GM19025 (cell line): ENCODE results near the gene CRYGD.

Experiments
- ATAC-seq: cut with Tn5 transposase; IDR thresholded peaks from one replicate; pipeline ENCODE4 v1.9.1; 2021; ENCODE audit warnings: mild to moderate bottlenecking, low read depth, moderate library complexity; ENCODE audit not compliant: unreplicated experiment

The CRYGD gene

GRCh38 chr2:208092093-208092832, 32.1 kb downstream of the CRYGD start:
- no peak for ATAC-seq

GRCh38 chr2:208090420-208090819, 33.9 kb downstream of the CRYGD start:
- no peak for ATAC-seq

- ATAC-seq, result no peak
Measured at GRCh38 chr2:208086029-208086428, 38.3 kb downstream of the CRYGD start.

GRCh38 chr2:208083807-208084206, 40.5 kb downstream of the CRYGD start:
- ATAC-seq, result no peak

- ATAC-seq, result no peak
Measured at GRCh38 chr2:208077276-208077675, 47.0 kb downstream of the CRYGD start.

- no peak for ATAC-seq
Measured at GRCh38 chr2:208074610-208075356, 49.5 kb downstream of the CRYGD start.

GRCh38 chr2:208072250-208072892, 52.0 kb downstream of the CRYGD start:
- ATAC-seq, result peak; percentile 74
